NCI-H1436 (cell line): ENCODE measurements around the gene KIZ.

Source experiments
- DNase-seq: peaks from one replicate; lab custom pipeline; 2025; lab: John Stamatoyannopoulos, UW

KIZ gene

DNA sequence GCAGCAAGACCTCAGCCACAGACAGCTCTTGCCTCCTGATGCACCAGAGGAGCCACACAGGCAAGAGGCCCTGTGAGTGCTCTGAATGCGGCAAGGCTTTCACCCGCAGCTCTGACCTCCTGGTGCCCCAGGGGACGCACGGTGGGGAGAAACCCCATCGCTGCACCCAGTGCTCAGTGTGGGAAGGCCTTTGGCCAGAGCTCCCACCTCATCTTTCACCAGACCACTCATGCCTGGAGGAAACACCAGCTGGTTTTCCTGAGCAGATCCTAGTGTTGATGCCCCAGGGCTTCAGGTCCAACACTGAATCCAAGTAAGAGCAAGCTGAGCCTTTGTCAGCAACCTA is 140.3 kb downstream of the KIZ start:
- DNase-seq: no peak

- no peak for DNase-seq
These were observed 143.9 kb downstream of the KIZ start for GRCh38 chr20:21269772-21270171.

GRCh38 chr20:21270806-21271205 is 144.9 kb downstream of the KIZ start:
- DNase-seq: no peak

DNA sequence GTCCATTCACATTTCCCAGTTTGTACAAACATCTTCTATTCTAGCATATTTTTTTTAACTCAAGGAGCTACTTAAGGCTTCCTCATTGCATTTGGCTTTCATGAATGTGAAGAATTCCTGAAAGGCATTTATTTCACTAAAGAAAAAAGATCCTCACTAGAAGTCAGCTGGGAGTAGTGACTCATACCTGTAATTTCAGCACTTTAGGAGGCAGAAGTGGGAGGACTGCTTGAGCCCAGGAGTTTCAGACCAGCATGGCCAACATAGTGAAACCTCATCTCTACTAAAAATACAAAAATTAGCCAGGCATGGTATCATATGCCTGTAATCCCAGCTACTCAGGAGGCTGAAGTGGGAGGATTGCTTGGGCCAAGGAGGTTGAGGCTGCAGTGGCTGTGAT is 146.4 kb downstream of the KIZ start:
- no peak for DNase-seq

DNA sequence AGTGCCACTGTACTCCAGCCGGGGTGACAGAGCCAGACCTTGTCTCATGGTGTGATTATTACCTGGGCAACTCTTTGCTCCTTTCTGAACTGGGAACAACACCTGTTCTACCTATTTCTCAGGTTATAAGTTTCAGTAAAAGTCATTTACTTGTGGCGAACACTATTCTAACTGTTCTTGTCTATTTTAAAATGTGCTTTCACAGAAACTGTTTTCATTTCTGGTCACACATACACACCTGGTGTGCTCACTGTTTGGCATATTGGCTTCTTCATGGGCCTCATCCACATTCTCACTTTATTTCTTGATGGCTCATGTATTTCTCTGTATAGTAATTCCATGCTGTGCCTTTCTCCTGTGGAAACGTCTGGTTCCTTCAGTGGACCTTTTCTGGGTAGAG is 146.8 kb downstream of the KIZ start:
- no peak for DNase-seq

DNA sequence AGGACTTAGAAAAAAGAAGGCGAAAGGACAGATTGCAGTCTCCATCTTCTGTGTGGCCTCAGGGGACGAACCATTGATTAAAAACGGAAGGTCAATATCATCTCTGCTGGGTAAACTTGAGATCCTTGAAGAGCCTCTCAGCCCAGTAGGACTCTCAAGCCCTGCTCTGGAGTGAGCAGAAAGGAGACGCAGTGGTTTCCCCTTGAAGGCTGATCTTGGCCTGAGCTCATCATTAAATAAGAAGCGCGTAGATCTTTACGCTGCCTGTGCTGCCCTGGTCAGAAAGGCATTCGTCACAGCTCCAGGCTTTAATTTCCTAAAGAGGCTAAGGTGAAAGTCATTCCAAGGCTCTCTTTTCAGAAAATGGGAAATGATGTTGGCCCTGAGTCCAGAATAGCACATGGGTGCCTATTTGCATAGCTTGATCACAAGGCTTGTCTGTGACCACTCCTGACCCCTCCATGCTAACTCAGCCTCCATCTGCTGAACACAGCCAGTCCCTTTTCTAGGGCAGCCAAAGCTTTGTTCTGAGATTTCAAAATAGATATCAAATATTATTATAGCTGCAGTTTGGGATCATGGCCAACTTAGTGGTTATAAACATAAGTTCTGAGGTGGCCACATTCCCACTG is 148.0 kb downstream of the KIZ start:
- no peak for DNase-seq

DNA sequence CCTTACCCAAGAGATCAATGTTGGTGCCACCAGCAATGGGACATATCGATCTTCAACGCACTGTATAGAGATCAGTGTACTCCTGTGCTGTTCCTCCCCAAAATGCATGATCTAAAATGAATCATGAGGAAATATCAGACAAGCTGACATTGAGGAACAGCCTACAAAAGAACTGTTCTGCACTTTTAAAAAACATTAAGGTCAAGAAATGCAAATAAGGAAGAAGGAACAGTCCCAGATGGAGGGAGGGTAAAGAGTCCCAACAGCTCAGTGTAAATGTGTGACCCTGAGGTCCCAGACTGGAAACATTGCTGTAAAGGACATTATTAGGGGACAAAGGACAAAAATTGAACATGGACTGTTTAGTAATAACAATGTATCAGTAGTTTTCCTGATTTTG is 152.9 kb downstream of the KIZ start:
- DNase-seq: no peak

GRCh38 chr20:21279706-21280521 is 154.0 kb downstream of the KIZ start:
- DNase-seq: no peak

DNA sequence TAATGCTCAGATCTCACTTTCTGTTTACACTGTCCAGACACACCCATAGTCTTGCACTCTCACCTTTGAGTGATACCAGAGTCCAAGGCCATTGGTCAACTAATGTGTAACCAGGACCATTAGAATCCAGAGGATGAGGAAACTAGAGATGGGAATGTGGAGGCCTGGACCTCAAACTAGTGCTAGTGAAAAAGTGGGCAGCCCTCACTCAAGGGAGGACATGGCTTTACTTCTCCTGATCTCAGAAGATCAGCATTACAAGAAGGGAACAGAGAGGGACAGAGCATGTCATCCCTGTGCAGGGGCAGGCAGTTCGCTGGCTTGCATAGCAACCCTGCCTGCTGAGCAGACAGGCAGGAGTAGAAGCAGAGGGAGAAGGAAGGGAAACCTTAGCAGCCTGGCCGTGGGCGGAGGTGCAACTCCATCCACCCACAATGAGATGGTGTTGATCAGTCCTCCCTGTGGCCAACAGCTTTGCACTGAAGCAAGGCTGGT is 154.7 kb downstream of the KIZ start:
- DNase-seq: no peak

DNA sequence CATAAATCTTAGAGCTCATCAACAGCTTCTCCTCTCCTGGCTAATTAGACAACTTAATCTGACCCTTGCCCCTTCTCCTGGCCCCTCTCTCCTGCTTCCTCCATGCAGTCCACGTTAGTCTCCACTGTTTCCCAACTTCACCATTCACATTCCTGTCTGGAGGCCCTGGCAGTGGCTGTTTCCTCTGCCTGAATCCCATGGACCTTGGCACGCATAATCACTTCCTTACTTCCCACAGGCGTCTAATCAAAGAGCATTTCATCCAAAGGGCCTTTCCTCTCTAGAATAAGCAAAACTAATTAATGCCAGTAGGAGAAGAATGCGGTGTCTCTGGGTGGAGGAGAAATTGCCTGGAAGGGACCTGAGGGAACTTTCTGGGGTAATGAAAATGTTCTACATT is 160.9 kb downstream of the KIZ start:
- no peak for DNase-seq

DNA sequence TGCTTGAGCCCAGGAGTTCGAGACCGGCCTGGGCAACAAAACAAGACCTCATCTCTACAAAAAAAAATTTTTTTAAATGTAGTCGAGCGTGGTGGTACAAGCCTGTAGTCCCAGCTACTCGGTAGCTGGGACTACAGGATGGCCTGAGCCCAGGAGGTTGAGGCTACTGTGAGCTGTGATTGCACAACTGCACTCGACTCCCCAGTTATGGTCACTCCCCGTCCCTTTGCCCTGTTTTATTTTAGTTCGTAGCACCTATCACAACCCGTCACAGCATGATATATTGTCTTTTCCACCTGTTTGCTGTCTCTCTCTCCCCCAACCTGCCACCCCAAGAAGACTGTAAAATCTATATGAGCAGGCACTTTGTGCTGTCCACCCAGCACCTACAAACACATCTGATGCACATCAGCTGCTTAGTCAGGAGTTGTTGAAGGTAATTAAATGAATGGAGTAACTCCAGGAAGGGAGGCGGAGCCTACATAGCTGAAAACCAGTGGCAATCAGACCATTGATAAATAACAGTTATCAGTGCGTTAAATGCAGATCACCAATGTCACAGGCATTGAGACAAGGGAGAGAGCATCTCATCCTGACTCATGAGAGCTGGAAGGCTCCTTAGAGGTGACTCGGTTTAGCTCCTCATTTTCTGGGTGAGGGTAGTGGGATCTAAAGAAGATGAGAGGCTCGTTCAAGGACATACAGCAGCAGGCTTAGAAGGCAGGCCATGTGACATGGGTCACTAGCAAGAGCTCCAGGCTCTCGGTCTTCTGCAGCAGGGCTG is 162.9 kb downstream of the KIZ start:
- no peak for DNase-seq

GRCh38 chr20:21289651-21290050 is 163.8 kb downstream of the KIZ start:
- DNase-seq: no peak

- DNase-seq: no peak
These were observed 165.1 kb downstream of the KIZ start for GRCh38 chr20:21291026-21291425.

DNA sequence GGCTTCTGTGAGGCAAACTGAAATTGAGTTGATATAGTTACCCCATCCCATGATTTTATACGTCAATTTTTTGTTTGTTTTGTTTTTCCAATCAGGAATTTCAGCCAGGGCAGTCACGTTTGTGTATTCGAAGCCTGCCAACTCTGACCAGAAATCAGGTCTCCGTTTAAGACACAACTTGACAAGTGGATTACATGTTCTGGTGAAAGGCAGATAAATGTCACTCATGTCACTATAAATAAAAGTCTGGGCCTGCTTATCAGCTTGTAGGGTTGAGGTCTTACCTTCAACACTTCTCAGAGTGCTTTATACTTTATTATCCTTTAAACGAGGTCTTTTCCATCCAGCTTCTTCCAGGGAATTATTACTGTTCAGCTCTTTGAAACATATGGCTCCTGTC is 168.9 kb downstream of the KIZ start:
- no peak for DNase-seq
